NB4 (cell line): Measurements from ENCODE around the gene ARHGEF4.

Experiments
- CTCF ChIP-seq: IDR thresholded peaks from one replicate; pipeline ENCODE4 v1.5.1; 2012; ENCODE audit warnings: low read depth, low read length
- MYC ChIP-seq: IDR thresholded peaks from 2 replicates; pipeline ENCODE4 v1.6.1; 2011; ENCODE audit warnings: low read depth, low read length
- POLR2A ChIP-seq: IDR thresholded peaks from 2 replicates; pipeline ENCODE4 v1.6.1; 2011; ENCODE audit warnings: mild to moderate bottlenecking; ENCODE audit not compliant: insufficient read length; ENCODE audit errors: extremely low read depth

DNA sequence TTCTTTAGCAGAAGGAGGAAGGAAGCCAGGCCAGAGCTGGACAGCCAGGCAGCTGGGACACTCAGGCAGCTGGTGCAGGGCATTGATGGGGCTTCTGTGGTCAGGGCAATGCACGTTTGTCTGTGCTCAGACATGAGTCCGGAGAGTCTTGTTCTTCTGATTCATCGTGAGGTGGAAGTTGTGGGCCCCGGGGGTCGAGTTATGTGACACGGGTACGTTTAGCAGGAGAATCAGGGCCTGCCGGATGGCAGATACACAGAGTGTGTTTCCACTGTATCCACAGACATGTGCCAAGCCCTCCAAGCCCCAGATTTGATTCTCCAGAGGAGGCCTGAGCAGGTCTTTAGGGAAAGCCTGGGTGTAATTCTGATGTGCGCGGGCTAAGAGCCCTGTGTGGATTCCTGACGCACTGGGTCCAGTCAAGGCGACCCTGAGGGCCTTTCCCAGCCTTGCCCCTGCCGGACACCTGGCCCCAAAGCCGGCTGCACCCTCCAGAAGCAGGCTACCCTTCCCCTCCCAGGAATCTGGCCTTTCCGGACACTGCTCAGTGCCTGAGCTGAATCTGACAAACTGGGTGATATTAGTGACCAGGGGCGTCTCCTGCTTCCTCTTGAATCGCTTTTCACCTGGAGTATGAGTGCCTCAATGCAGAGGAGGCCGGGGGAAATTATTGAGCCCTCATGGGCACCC lies 10.1 kb downstream of the ARHGEF4 start:
- TF ChIP-seq CTCF (no peak), POLR2A (no peak), MYC (no peak)
